Gastroesophageal sphincter (tissue), 3 donors: ENCODE results near the gene PRKAG2.

Experiments
- EP300 ChIP-seq: sonication (generic); formaldehyde crosslinking; IDR thresholded peaks from one replicate; pipeline ENCODE4 v1.6.1; 2017; ENCODE audit warnings: antibody characterized with exemption, mild to moderate bottlenecking
- POLR2A ChIP-seq, 2 donors: fragments of 450-650 bp; IDR thresholded peaks; one replicate each; pipeline ENCODE4 v1.6.1; 2017; ENCODE audit warnings: antibody characterized with exemption in 2 of 2, mild to moderate bottlenecking in 2 of 2, moderate library complexity in 1 of 2
- TF ChIP-seq, protein P1 (sequence below), 4 experiments: fragments of 200-600 bp in 2 of 4; fragments of 450-650 bp in 2 of 4; sonication (generic) in 1 of 4; IDR thresholded peaks; one replicate each; pipeline ENCODE4 v1.5.1; 2017 to 2019; ENCODE audit warnings: antibody characterized with exemption in 4 of 4, mild to moderate bottlenecking in 2 of 4, moderate library complexity in 2 of 4

DNA sequence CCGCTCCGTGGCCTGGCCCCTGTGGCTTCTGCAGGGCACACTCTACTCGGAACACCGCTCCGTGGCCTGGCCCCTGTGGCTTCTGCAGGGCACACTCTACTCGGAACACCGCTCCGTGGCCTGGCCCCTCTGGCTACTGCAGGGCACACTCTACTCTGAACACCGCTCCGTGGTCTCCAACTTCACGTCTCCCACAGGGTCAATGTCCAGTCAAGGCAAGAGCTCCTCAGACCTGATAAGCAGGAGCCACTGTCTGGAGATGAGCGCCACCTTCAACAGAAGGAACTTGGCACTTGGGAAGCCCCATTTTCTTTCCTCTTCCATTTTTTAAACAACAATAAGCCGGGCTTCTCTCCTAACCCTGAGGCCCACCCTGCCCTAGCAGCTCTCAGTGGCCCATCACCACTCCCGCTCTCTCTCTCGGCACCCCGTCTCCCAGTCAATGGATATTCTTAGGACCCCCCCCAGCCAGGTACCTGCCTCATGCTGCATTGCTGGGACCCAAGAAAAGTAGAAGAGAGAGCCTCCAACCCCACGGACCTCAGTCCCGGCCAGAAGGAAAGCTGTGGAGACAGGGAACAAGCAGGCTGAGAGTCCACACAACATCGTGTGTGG lies 56.3 kb downstream of the PRKAG2 start:
- TF ChIP-seq, protein P1, sequence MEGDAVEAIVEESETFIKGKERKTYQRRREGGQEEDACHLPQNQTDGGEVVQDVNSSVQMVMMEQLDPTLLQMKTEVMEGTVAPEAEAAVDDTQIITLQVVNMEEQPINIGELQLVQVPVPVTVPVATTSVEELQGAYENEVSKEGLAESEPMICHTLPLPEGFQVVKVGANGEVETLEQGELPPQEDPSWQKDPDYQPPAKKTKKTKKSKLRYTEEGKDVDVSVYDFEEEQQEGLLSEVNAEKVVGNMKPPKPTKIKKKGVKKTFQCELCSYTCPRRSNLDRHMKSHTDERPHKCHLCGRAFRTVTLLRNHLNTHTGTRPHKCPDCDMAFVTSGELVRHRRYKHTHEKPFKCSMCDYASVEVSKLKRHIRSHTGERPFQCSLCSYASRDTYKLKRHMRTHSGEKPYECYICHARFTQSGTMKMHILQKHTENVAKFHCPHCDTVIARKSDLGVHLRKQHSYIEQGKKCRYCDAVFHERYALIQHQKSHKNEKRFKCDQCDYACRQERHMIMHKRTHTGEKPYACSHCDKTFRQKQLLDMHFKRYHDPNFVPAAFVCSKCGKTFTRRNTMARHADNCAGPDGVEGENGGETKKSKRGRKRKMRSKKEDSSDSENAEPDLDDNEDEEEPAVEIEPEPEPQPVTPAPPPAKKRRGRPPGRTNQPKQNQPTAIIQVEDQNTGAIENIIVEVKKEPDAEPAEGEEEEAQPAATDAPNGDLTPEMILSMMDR (IDR thresholded peaks at IDR 0.05), result no peak
- TF ChIP-seq POLR2A (IDR thresholded peaks at IDR 0.05) (no peak), EP300 (no peak)
